GM12874 (cell line): ENCODE measurements around the gene SH3RF1.

Experiments used
- TF ChIP-seq, protein P1 (sequence below): IDR thresholded peaks from 2 replicates; pipeline ENCODE4 v1.5.1; 2011; ENCODE audit warnings: low read depth, mild to moderate bottlenecking, control low read depth, low read length, moderate library complexity; ENCODE audit not compliant: insufficient read depth

Gene SH3RF1

GRCh38 chr4:169184686-169185085 lies 86.1 kb downstream of the SH3RF1 start:
- TF ChIP-seq, protein P1, sequence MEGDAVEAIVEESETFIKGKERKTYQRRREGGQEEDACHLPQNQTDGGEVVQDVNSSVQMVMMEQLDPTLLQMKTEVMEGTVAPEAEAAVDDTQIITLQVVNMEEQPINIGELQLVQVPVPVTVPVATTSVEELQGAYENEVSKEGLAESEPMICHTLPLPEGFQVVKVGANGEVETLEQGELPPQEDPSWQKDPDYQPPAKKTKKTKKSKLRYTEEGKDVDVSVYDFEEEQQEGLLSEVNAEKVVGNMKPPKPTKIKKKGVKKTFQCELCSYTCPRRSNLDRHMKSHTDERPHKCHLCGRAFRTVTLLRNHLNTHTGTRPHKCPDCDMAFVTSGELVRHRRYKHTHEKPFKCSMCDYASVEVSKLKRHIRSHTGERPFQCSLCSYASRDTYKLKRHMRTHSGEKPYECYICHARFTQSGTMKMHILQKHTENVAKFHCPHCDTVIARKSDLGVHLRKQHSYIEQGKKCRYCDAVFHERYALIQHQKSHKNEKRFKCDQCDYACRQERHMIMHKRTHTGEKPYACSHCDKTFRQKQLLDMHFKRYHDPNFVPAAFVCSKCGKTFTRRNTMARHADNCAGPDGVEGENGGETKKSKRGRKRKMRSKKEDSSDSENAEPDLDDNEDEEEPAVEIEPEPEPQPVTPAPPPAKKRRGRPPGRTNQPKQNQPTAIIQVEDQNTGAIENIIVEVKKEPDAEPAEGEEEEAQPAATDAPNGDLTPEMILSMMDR: no peak

DNA sequence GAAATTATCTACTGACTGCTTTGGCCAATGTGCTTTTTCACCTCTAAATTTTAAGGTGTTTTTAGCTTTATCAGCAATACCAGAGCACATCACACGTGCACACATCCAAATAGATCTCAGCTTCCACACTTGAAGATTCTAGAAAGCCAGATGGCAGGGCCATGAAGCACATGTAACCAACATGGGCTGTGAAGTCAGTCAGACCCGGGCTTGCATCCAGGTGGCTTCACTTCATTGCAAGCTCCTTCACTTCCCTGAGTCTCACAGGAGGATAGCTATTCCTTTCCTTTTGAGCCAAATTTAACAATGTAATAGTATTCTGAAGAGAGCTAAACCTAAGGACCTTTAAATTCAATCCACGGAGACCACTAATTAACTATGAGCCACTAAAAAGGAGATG lies 86.5 kb downstream of the SH3RF1 start:
- TF ChIP-seq, protein P1: no peak

- TF ChIP-seq, protein P1: no peak
Measured at GRCh38 chr4:169183581-169183980, 87.2 kb downstream of the SH3RF1 start.

- TF ChIP-seq, protein P1: no peak
Measured at GRCh38 chr4:169179609-169180521, 90.9 kb downstream of the SH3RF1 start.

- TF ChIP-seq, protein P1: no peak
Measured at GRCh38 chr4:169175476-169175875, 95.3 kb downstream of the SH3RF1 start.

- TF ChIP-seq, protein P1: no peak
Measured at GRCh38 chr4:169175035-169175434, 95.7 kb downstream of the SH3RF1 start.

DNA sequence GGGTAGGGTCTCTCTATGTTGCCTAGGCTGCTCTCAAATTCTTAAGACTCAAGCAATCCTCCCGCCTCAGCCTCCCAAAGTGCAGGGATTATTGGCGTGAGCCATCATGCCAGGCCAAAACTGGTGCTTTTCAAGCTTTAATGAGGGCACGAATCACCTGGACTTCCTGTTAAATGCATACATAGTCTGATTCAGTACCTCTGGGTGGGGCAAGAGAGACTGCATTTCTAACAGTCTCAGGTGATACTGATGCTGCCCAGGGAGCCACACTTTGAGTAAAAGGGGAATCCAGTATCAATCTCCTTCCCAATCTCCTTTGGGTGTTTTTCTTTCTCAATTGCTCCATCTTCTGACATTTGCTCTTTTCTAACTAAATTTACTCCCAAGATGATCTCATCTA lies 96.5 kb downstream of the SH3RF1 start:
- TF ChIP-seq, protein P1: no peak
